Peyer's patch (tissue), 4 donors: ENCODE measurements around the gene CEACAM4.
"Not testable (repeated sequence)": the region's sequence is repeated elsewhere in the genome, so short reads cannot be mapped to it uniquely, and the experiment has no call there.

Source experiments
- POLR2A ChIP-seq, 2 donors: fragments of 450-650 bp; IDR thresholded peaks; one replicate each; pipeline ENCODE4 v1.5.1; 2017; ENCODE audit warnings: antibody characterized with exemption in 2 of 2, mild to moderate bottlenecking in 2 of 2, moderate library complexity in 2 of 2
- TF ChIP-seq, protein P1 (sequence below), 6 experiments: fragments of 450-650 bp in 4 of 6; fragments of 200-600 bp in 2 of 6; sonication (generic) in 1 of 6; IDR thresholded peaks; one replicate each; pipeline ENCODE4 v1.5.1; 2017 to 2019; ENCODE audit warnings: antibody characterized with exemption in 6 of 6, mild to moderate bottlenecking in 3 of 6, moderate library complexity in 1 of 6

DNA sequence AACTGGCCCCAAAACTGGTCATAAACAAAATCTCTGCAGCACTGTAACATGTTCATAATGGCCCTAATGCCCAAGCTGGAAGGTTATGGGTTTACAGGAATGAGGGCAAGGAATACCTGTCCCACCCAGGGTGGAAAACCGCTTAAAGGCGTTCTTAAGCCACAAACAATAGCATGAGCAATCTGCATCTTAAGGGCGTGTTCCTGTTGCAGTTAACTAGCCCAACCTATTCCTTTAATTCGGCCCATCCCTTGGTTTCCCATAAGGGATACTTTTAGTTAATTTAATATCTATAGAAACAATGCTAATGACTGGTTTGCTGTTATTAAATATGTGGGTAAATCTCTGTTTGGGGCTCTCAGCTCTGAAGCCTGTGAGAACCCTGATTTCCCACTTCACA lies 45.8 kb downstream of the CEACAM4 start:
- TF ChIP-seq, protein P1, sequence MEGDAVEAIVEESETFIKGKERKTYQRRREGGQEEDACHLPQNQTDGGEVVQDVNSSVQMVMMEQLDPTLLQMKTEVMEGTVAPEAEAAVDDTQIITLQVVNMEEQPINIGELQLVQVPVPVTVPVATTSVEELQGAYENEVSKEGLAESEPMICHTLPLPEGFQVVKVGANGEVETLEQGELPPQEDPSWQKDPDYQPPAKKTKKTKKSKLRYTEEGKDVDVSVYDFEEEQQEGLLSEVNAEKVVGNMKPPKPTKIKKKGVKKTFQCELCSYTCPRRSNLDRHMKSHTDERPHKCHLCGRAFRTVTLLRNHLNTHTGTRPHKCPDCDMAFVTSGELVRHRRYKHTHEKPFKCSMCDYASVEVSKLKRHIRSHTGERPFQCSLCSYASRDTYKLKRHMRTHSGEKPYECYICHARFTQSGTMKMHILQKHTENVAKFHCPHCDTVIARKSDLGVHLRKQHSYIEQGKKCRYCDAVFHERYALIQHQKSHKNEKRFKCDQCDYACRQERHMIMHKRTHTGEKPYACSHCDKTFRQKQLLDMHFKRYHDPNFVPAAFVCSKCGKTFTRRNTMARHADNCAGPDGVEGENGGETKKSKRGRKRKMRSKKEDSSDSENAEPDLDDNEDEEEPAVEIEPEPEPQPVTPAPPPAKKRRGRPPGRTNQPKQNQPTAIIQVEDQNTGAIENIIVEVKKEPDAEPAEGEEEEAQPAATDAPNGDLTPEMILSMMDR (IDR thresholded peaks at IDR 0.05): not testable (repeated sequence)
- not testable (repeated sequence) for TF ChIP-seq POLR2A (IDR thresholded peaks at IDR 0.05)
